Testis (tissue), 3 donors: Measurements from ENCODE around the gene ZNF628. TPM values are rescaled to one million over a fixed set of nuclear protein-coding genes. Genes with fewer than 3 reads are reported as not detected.
A peak's percentile ranks its signal among the peaks of the same experiment; 100 is the strongest.

ENCODE experiments used
- DNase-seq: peaks from one replicate; pipeline ENCODE4 v3.0.0-alpha.2; 2019
- H3K27ac ChIP-seq, 2 donors: fragments of 200-600 bp; sonication (generic); one replicate each; pipeline ENCODE4 v1.5.1; 2019
- H3K27me3 ChIP-seq: fragments of 200-600 bp; sonication (generic); one replicate; pipeline ENCODE4 v1.5.1; 2019
- H3K36me3 ChIP-seq: fragments of 200-600 bp; sonication (generic); one replicate; pipeline ENCODE4 v1.5.1; 2017; ENCODE audit warnings: low read depth; ENCODE audit errors: missing control alignments
- H3K4me1 ChIP-seq: fragments of 200-600 bp; sonication (generic); one replicate; pipeline ENCODE4 v1.5.1; 2019
- H3K4me3 ChIP-seq, 2 donors: fragments of 200-600 bp; sonication (generic); one replicate each; pipeline ENCODE4 v1.5.1; 2017 to 2019
- H3K9me3 ChIP-seq: fragments of 200-600 bp; sonication (generic); one replicate; pipeline ENCODE4 v1.5.1; 2017
- CTCF ChIP-seq, 3 experiments: fragments of 450-650 bp in 2 of 3; fragments of 200-600 bp in 1 of 3; sonication (generic) in 1 of 3; IDR thresholded peaks; one replicate each; pipeline ENCODE4 v1.5.1; 2016 to 2019; ENCODE audit warnings: antibody characterized with exemption in 3 of 3, mild to moderate bottlenecking in 2 of 3, moderate library complexity in 1 of 3
- POLR2A ChIP-seq: fragments of 450-650 bp; IDR thresholded peaks from one replicate; pipeline ENCODE4 v1.6.1; 2017; ENCODE audit warnings: antibody characterized with exemption, mild to moderate bottlenecking, moderate library complexity
- WGBS, 2 donors: methylation state at CpG; one replicate each; pipeline ENCODE4 v1.1.5; 2018; 5-methylcytosine and 5-hydroxymethylcytosine counted together
- intact Hi-C: fragments of 100-400 bp; cut with DNase I; formaldehyde crosslinking; loops from one replicate; pipeline ENCODE4 v1.15.1; 2023; ENCODE audit warnings: low total_unique reads
- polyA plus RNA-seq: library from polyadenylated mRNA; stranded (reverse); fragments of 350-450 nt; fragmentation: Illumina TruSeq; extraction: RNeasy Lipid Tissue Mini Kit (QIAGEN cat#74804); gene quantifications from one replicate; pipeline ENCODE4 v1.2.3, GENCODE V29; 2014; ENCODE audit warnings: low read depth, low replicate concordance; ENCODE audit not compliant: insufficient read depth
- total RNA-seq, 2 donors: library from RNA; depleted of rRNA; stranded (reverse); fragments of >200 nt; gene quantifications; one replicate each; pipeline ENCODE4 v1.2.3, GENCODE V29; 2016

Gene ZNF628
- total and polyA plus RNA-seq, 3 donors from 2014 or later, result 31.3 to 53.7 (median 33.8) TPM

- intact Hi-C loops, result no loop called here
- H3K4me3 ChIP-seq, result no peak overlapping the region
- no peaks in the 10 kb centered on the region for H3K36me3 ChIP-seq
- H3K27me3 ChIP-seq, result no peaks in the 10 kb centered on the region
- H3K27ac ChIP-seq, result no peak overlapping the region
- TF ChIP-seq POLR2A (no peak), CTCF (IDR thresholded peaks at IDR 0.05) (no peak)
- H3K4me1 ChIP-seq, result no peaks in the 10 kb centered on the region
- no peaks in the 10 kb centered on the region for H3K9me3 ChIP-seq
- WGBS, 2 donors, result 49 to 66% methylated on average over 4 of the region's 4 CpGs
- no peak for DNase-seq
Observed at GRCh38 chr19:55434356-55434919, 42.0 kb upstream of the ZNF628 start.

- TF ChIP-seq CTCF (IDR thresholded peaks at IDR 0.05) (no peak), POLR2A (no peak)
- Histone ChIP-seq H3K27ac (no peak overlapping the region), H3K36me3 (no peaks in the 10 kb centered on the region), H3K9me3 (no peaks in the 10 kb centered on the region), H3K4me3 (no peak overlapping the region), H3K27me3 (no peaks in the 10 kb centered on the region), H3K4me1 (no peaks in the 10 kb centered on the region)
- no peak for DNase-seq
- WGBS, 2 donors, result 69 to 87% methylated on average over 4 of the region's 4 CpGs
- intact Hi-C loops, result no loop called here
Observed at GRCh38 chr19:55435020-55435419, 41.4 kb upstream of the ZNF628 start.

GRCh38 chr19:55436847-55437246 lies 39.6 kb upstream of the ZNF628 start:
- no peak for TF ChIP-seq POLR2A
- no peak for TF ChIP-seq CTCF (IDR thresholded peaks at IDR 0.05)
- H3K4me3 ChIP-seq, result no peak overlapping the region
- no peaks in the 10 kb centered on the region for H3K4me1 ChIP-seq
- no peak overlapping the region for H3K27ac ChIP-seq
- no peaks in the 10 kb centered on the region for H3K9me3 ChIP-seq
- 33 to 39% methylated on average over 8 of the region's 8 CpGs for WGBS, 2 donors
- no peak for DNase-seq
- no peaks in the 10 kb centered on the region for H3K27me3 ChIP-seq
- no peaks in the 10 kb centered on the region for H3K36me3 ChIP-seq
- intact Hi-C loops, result no loop called here

GRCh38 chr19:55437410-55437809 lies 39.0 kb upstream of the ZNF628 start:
- DNase-seq, result peak; percentile 73
- no peaks in the 10 kb centered on the region for H3K27me3 ChIP-seq
- H3K9me3 ChIP-seq, result no peaks in the 10 kb centered on the region
- no peak overlapping the region for H3K27ac ChIP-seq
- 1 to 2% methylated on average over 17 of the region's 17 CpGs for WGBS, 2 donors
- H3K4me3 ChIP-seq, result no peak overlapping the region
- TF ChIP-seq POLR2A (no peak), CTCF (IDR thresholded peaks at IDR 0.05) (no peak)
- no peaks in the 10 kb centered on the region for H3K36me3 ChIP-seq
- intact Hi-C loops, result no loop called here
- no peaks in the 10 kb centered on the region for H3K4me1 ChIP-seq

GRCh38 chr19:55439052-55439451 lies 37.4 kb upstream of the ZNF628 start:
- Histone ChIP-seq H3K9me3 (no peaks in the 10 kb centered on the region), H3K27ac (no peak overlapping the region), H3K4me3 (no peak overlapping the region), H3K36me3 (no peaks in the 10 kb centered on the region), H3K4me1 (no peaks in the 10 kb centered on the region), H3K27me3 (no peaks in the 10 kb centered on the region)
- 68 to 72% methylated on average over 5 of the region's 5 CpGs for WGBS, 2 donors
- TF ChIP-seq CTCF (IDR thresholded peaks at IDR 0.05), result no peak
- no peak for TF ChIP-seq POLR2A
- no peak for DNase-seq
- intact Hi-C loops, result no loop called here
